Common myeloid progenitor, CD34-positive (primary cell): ENCODE results near the gene ZDHHC18.

Experiments
- CTCF ChIA-PET: fragments of 350-600 bp; sonication (Branson Sonifier 250); formaldehyde crosslinking; loops from one replicate; lab custom pipeline; 2021; ENCODE audit warnings: antibody characterized with exemption; lab: Charles Lee
- POLR2A ChIA-PET: fragments of 350-600 bp; sonication (Branson Sonifier 250); formaldehyde crosslinking; loops from one replicate; lab custom pipeline; 2021; ENCODE audit warnings: antibody characterized with exemption; lab: Charles Lee
- DNase-seq, 3 donors: peaks; one replicate each; pipeline versions ENCODE4 v3.0.0 to v3.0.0-alpha.2; 2013
- H3K27ac ChIP-seq, 2 experiments: 1 replicate in 1 of 2; 2 replicates in 1 of 2; pipeline ENCODE4 v1.7.0; 2013; ENCODE audit warnings: inconsistent platforms in 2 of 2, low read length in 2 of 2, mild to moderate bottlenecking in 2 of 2, low read depth in 1 of 2, moderate library complexity in 1 of 2; ENCODE audit not compliant: severe bottlenecking in 2 of 2, insufficient read depth in 1 of 2, poor library complexity in 1 of 2
- H3K27me3 ChIP-seq, 5 experiments: replicated peaks in 2 of 5; 1 replicate in 3 of 5; 2 replicates in 2 of 5; pipeline versions ENCODE4 v1.6.1 to v1.7.0; 2013; ENCODE audit warnings: low read length in 4 of 5, mild to moderate bottlenecking in 2 of 5, moderate library complexity in 2 of 5, inconsistent platforms in 1 of 5; ENCODE audit not compliant: insufficient read depth in 5 of 5, control insufficient read depth in 4 of 5
- H3K36me3 ChIP-seq, 4 experiments: 1 replicate in 2 of 4; 2 replicates in 2 of 4; pipeline versions ENCODE4 v1.6.1 to v1.7.0; 2013; ENCODE audit warnings: low read length in 3 of 4, control low read depth in 1 of 4, mild to moderate bottlenecking in 1 of 4; ENCODE audit not compliant: control insufficient read depth in 4 of 4, insufficient read depth in 4 of 4
- H3K4me1 ChIP-seq, 4 experiments: 1 replicate in 3 of 4; 2 replicates in 1 of 4; pipeline versions ENCODE4 v1.6.1 to v1.7.1; 2013; ENCODE audit warnings: low read length in 3 of 4, mild to moderate bottlenecking in 3 of 4, control low read depth in 1 of 4, inconsistent platforms in 1 of 4, moderate library complexity in 1 of 4; ENCODE audit not compliant: control insufficient read depth in 4 of 4, insufficient read depth in 4 of 4; ENCODE audit errors: control extremely low read depth in 1 of 4
- H3K4me3 ChIP-seq, 7 experiments: 1 replicate in 4 of 7; 2 replicates in 3 of 7; pipeline versions ENCODE4 v1.5.1 to v1.7.0; 2013; ENCODE audit warnings: mild to moderate bottlenecking in 7 of 7, low read length in 6 of 7, moderate library complexity in 6 of 7, inconsistent platforms in 2 of 7, low read depth in 2 of 7, control low read depth in 1 of 7; ENCODE audit not compliant: insufficient read depth in 4 of 7, control insufficient read depth in 1 of 7; ENCODE audit errors: extremely low read depth in 1 of 7
- H3K9me3 ChIP-seq, 5 experiments: 1 replicate in 4 of 5; 2 replicates in 1 of 5; pipeline versions ENCODE4 v1.6.1 to v1.7.1; 2013; ENCODE audit warnings: low read length in 4 of 5, mild to moderate bottlenecking in 2 of 5, inconsistent platforms in 1 of 5, low read depth in 1 of 5, moderate library complexity in 1 of 5; ENCODE audit not compliant: control insufficient read depth in 4 of 5, insufficient read depth in 2 of 5; ENCODE audit errors: control extremely low read depth in 1 of 5
- WGBS: methylation state at CpG from one replicate; pipeline ENCODE4 v1.1.5; 2013; ENCODE audit not compliant: insufficient coverage; 5-methylcytosine and 5-hydroxymethylcytosine counted together

Gene ZDHHC18

DNA sequence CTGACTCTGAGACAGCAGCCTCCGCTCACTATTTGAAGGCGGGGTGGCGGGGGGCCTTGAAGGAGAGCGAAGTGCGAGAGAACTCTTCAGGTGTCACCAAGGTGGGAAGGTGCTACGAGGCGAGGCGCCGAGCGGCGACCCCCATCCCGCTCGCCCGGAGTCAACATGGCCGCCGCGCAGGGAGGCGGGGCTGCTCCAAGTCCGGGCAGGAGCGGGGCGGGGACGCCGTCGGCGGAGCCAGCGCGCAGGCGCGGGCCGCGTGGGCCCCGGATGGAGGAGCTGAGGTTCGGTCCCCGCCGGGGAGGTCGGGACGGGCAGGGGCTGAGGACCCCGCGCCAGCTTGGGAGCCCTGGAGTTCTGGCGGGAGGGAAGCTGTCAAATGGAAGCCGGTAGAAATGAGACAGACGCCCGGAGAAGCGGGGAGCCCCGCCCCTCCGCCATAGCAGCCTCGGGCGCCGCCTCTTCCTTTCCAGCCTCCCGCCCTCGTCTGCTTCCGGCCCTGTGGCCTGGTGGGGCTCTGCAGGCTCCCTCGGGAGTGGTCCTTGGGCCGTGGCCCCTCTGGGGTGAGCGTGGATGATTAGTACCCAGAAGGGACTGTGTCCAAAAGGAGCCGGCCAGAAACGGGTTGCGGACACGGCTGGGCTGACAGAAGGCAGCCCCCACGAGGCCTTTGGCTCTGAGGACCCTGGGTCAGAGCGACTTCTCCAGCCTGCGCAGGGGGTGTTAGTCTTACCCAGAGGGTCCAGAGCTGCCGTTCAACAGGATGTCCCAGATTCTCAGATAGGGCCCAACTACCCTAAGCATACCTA, 38.6 kb upstream of the ZDHHC18 start, which contains the start of gene PIGV:
Gene PIGV (plus strand): TSS at position 245 of the 809 bp plus-strand sequence. CDS start 2,866 bp downstream, outside the sequence.
- Histone ChIP-seq H3K36me3 (peaks cover 3 to 13% (median 8%) of the 10 kb centered on the region in 4 experiments), H3K27ac (peak within 1 kb of the TSS; percentile 87 to 96), H3K4me3 (peak within 1 kb of the TSS; percentile 72 to 95 (median 91)), H3K27me3 (no peaks in the 10 kb centered on the region), H3K4me1 (peaks cover 63 to 84% (median 73%) of the 10 kb centered on the region in 4 experiments), H3K9me3 (no peaks in the 10 kb centered on the region)
- ChIA-PET POLR2A (interaction anchor here (0.7 to 2.0 kb wide), 6 partner anchors 9 to 287 kb away, joined by 3 to 9 read pairs (median 3); no protein-coding TSS in a partner anchor), CTCF (interaction anchor here (0.9 to 9.5 kb wide), 27 partner anchors 9 to 250 kb away, joined by 3 to 186 read pairs (median 5); no protein-coding TSS in a partner anchor)
- DNase-seq = peak; percentile 80 to 88 (median 87)
- WGBS = 0% methylated on average over 50 of the region's 63 CpGs

- no peaks in the 10 kb centered on the region for H3K9me3 ChIP-seq
- peak overlapping the region; percentile 72 to 95 (median 91) for H3K4me3 ChIP-seq
- peak overlapping the region; percentile 87 to 96 for H3K27ac ChIP-seq
- H3K27me3 ChIP-seq = no peaks in the 10 kb centered on the region
- H3K4me1 ChIP-seq = peaks cover 58 to 79% (median 69%) of the 10 kb centered on the region in 4 experiments
- 3% methylated on average over 9 of the region's 10 CpGs for WGBS
- H3K36me3 ChIP-seq = peaks cover 3 to 10% (median 8%) of the 10 kb centered on the region in 4 experiments
- ChIA-PET POLR2A (interaction anchor here (1.6 to 2.0 kb wide), 2 partner anchors 13 to 96 kb away, joined by 3 to 9 read pairs; no protein-coding TSS in a partner anchor), CTCF (interaction anchor here (0.7 to 9.5 kb wide), 31 partner anchors 8 to 250 kb away, joined by 3 to 186 read pairs (median 5); no protein-coding TSS in a partner anchor)
- DNase-seq = no peak
Measured at GRCh38 chr1:26788515-26788785, 38.0 kb upstream of the ZDHHC18 start.

GRCh38 chr1:26788836-26789611, 37.5 kb upstream of the ZDHHC18 start:
- H3K36me3 ChIP-seq = peaks cover 6 to 13% (median 8%) of the 10 kb centered on the region in 4 experiments
- H3K27me3 ChIP-seq = no peaks in the 10 kb centered on the region
- DNase-seq = peak; percentile 85 to 92 (median 91)
- 0% methylated on average over 17 of the region's 19 CpGs for WGBS
- ChIA-PET POLR2A (interaction anchor here (0.6 to 2.0 kb wide), 4 partner anchors 13 to 131 kb away, joined by 3 to 9 read pairs (median 5); no protein-coding TSS in a partner anchor), CTCF (interaction anchor here (0.7 to 9.5 kb wide), 34 partner anchors 8 to 251 kb away, joined by 3 to 186 read pairs (median 5); no protein-coding TSS in a partner anchor)
- H3K27ac ChIP-seq = peak overlapping the region; percentile 87 to 96
- peaks cover 53 to 73% (median 64%) of the 10 kb centered on the region in 4 experiments for H3K4me1 ChIP-seq
- H3K4me3 ChIP-seq = peak overlapping the region in 6 of 7 experiments; percentile 72 to 95 (median 90)
- no peaks in the 10 kb centered on the region for H3K9me3 ChIP-seq

DNA sequence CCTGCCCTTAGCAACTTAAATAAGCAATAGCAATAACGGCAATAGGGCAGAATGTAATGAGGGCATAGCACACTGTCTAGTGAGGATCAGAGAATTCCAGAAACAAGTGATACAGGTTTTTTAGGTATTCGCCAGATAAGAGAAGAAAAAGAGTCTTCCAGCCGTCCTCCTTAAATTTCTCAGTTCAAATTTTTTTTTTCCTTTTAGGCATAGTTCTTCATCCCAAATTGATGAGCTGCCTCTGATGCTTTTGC, 36.9 kb upstream of the ZDHHC18 start:
- 100% methylated on average over 1 of the region's 3 CpGs for WGBS
- Histone ChIP-seq H3K27ac (no peak overlapping the region), H3K4me1 (peaks cover 50 to 68% (median 59%) of the 10 kb centered on the region in 4 experiments), H3K4me3 (peak overlapping the region in 4 of 7 experiments; percentile 20 to 95 (median 28)), H3K9me3 (no peaks in the 10 kb centered on the region), H3K36me3 (peaks cover 11 to 15% (median 12%) of the 10 kb centered on the region in 4 experiments), H3K27me3 (no peaks in the 10 kb centered on the region)
- ChIA-PET CTCF (interaction anchor here (0.7 to 9.5 kb wide), 21 partner anchors 8 to 251 kb away, joined by 3 to 186 read pairs (median 5); no protein-coding TSS in a partner anchor), POLR2A (interaction anchor here (0.6 to 1.6 kb wide), 3 partner anchors 12 to 132 kb away, joined by 3 to 7 read pairs (median 3); no protein-coding TSS in a partner anchor)
- no peak for DNase-seq

- 50% methylated on average over 3 of the region's 4 CpGs for WGBS
- no peaks in the 10 kb centered on the region for H3K27me3 ChIP-seq
- H3K27ac ChIP-seq = peak overlapping the region in 1 of 2 experiments; percentile 36
- peak overlapping the region in 4 of 7 experiments; percentile 1 to 35 (median 20) for H3K4me3 ChIP-seq
- ChIA-PET CTCF (interaction anchor here (0.6 to 9.5 kb wide), 25 partner anchors 8 to 252 kb away, joined by 3 to 186 read pairs (median 5); no protein-coding TSS in a partner anchor), POLR2A (interaction anchor here (0.6 to 1.6 kb wide), 3 partner anchors 12 to 174 kb away, joined by 3 to 4 read pairs (median 3); no protein-coding TSS in a partner anchor)
- peak in 2 of 3 donors; percentile 58 to 62 for DNase-seq
- H3K4me1 ChIP-seq = peaks cover 46 to 64% (median 55%) of the 10 kb centered on the region in 4 experiments
- H3K9me3 ChIP-seq = no peaks in the 10 kb centered on the region
- peaks cover 11 to 18% (median 16%) of the 10 kb centered on the region in 4 experiments for H3K36me3 ChIP-seq
Measured at GRCh38 chr1:26789931-26790330, 36.6 kb upstream of the ZDHHC18 start.

DNA sequence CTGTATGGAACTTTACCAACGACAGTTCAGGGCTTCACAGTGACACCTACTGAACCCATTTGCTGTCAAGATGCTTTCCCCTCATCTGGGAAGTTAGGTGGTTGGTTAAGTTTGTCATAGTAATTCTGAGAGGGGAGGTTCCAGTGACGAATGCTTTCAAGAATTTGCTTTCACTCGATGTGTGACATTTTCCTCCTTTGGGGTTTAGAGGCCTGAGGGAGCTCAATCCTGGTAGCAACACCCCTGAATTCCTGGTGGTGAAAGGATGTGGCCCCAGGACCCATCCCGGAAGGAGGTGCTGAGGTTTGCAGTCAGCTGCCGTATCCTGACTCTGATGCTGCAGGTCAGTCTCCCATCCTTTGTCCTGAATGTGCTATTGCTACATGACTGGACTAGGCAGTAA, 35.9 kb upstream of the ZDHHC18 start:
- peaks cover 40 to 58% (median 49%) of the 10 kb centered on the region in 4 experiments for H3K4me1 ChIP-seq
- H3K27me3 ChIP-seq = no peaks in the 10 kb centered on the region
- ChIA-PET POLR2A (interaction anchor here (0.6 to 1.0 kb wide), 2 partner anchors 19 to 175 kb away, joined by 3 to 4 read pairs; no protein-coding TSS in a partner anchor), CTCF (interaction anchor here (0.6 to 9.5 kb wide), 25 partner anchors 9 to 894 kb away, joined by 3 to 186 read pairs (median 4); no protein-coding TSS in a partner anchor)
- 87% methylated on average over 3 of the region's 5 CpGs for WGBS
- H3K4me3 ChIP-seq = peak overlapping the region in 1 of 7 experiments; percentile 0
- H3K27ac ChIP-seq = no peak overlapping the region
- DNase-seq = no peak
- peaks cover 11 to 21% (median 19%) of the 10 kb centered on the region in 4 experiments for H3K36me3 ChIP-seq
- no peaks in the 10 kb centered on the region for H3K9me3 ChIP-seq
